GM12878 (cell line): ENCODE results near the gene CRTC2. TPM values are rescaled to one million over a fixed set of nuclear protein-coding genes. Genes with fewer than 3 reads are reported as not detected.

Experiments used
- BCL11A ChIP-seq: IDR thresholded peaks from 2 replicates; pipeline ENCODE4 v1.6.1; 2011; ENCODE audit warnings: low read depth, low read length
- GABPA ChIP-seq: IDR thresholded peaks from 2 replicates; pipeline ENCODE4 v1.6.1; 2014; ENCODE audit warnings: antibody characterized with exemption, low read depth, mild to moderate bottlenecking, inconsistent platforms
- HCFC1 ChIP-seq: fragments of 150-350 bp; IDR thresholded peaks from 2 replicates; pipeline ENCODE4 v1.6.1; 2014; ENCODE audit warnings: low read length
- NFIC ChIP-seq: IDR thresholded peaks from 2 replicates; pipeline ENCODE4 v1.6.1; 2012; ENCODE audit warnings: low read depth, mild to moderate bottlenecking, inconsistent platforms, low read length, moderate library complexity
- SIX5 ChIP-seq: IDR thresholded peaks from 2 replicates; pipeline ENCODE4 v1.6.1; 2011; ENCODE audit warnings: mild to moderate bottlenecking, low read depth, low read length, moderate library complexity; ENCODE audit not compliant: severe bottlenecking
- polyA plus RNA-seq, 11 experiments: library from polyadenylated mRNA; depleted of rRNA in 4 of 11; unstranded in 6 of 11; stranded (reverse) in 5 of 11; fragments of >200 nt; fragmentation: Nextera tagmentation in 4 of 11; fragmentation: Illumina TruSeq in 1 of 11; extraction: Ambion mirVana in 4 of 11; extraction: Trizol in 1 of 11; gene quantifications; 1 replicate in 1 of 11; 2 replicates in 10 of 11; pipeline versions ENCODE4 v1.2.1 to v1.2.3, GENCODE V29; 2011 to 2016; ENCODE audit warnings: inconsistent platforms in 2 of 11, missing spikeins in 2 of 11, low read depth in 1 of 11
- total RNA-seq, 4 experiments: library from RNA; depleted of rRNA in 3 of 4; stranded (reverse); fragments of >200 nt in 3 of 4; fragmentation: Illumina TruSeq in 1 of 4; extraction: Trizol in 1 of 4; gene quantifications; 2 replicates each; pipeline versions ENCODE4 v1.2.1 to v1.2.3, GENCODE V29; 2013 to 2021
- TF ChIP-seq, protein P1 (sequence below): fragments of 450-650 bp; formaldehyde crosslinking; IDR thresholded peaks from 2 replicates; pipeline ENCODE4 v1.4.0; 2020; ENCODE audit warnings: mild to moderate bottlenecking, moderate library complexity
- TF ChIP-seq, protein P2 (sequence below): IDR thresholded peaks from 2 replicates; pipeline ENCODE4 v1.6.1; 2012; ENCODE audit warnings: improper control_type of control experiment, low read depth, low read length; ENCODE audit not compliant: insufficient replicate concordance

Gene CRTC2
- total and polyA plus RNA-seq, 10 of the 15 experiments (the other 5 are each of a cell fraction or from before 2014, with no cell fraction given), result 5.1 to 57.9 (median 32.7) TPM

DNA sequence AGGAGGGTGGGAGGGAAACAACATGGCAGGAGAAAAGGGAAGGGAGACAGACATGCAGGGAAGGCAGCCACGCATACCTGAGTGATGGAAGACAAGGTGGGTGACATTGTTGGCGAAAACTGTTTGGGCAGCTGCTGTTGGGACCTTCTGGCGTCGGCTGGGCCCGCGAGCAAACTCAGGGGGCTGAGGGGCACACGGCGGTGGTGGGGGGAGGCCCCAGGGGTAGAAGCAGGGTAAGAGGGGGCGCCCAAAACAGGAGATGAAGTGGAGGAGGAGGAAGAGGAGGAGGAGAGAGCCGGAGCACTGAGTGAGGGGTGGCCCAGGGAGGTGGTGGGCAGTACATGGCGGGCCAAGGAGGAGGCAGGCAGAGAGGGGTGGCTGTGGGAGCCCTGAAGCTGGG is 7.2 kb downstream of the CRTC2 start (continued):
- TF ChIP-seq, protein P1, sequence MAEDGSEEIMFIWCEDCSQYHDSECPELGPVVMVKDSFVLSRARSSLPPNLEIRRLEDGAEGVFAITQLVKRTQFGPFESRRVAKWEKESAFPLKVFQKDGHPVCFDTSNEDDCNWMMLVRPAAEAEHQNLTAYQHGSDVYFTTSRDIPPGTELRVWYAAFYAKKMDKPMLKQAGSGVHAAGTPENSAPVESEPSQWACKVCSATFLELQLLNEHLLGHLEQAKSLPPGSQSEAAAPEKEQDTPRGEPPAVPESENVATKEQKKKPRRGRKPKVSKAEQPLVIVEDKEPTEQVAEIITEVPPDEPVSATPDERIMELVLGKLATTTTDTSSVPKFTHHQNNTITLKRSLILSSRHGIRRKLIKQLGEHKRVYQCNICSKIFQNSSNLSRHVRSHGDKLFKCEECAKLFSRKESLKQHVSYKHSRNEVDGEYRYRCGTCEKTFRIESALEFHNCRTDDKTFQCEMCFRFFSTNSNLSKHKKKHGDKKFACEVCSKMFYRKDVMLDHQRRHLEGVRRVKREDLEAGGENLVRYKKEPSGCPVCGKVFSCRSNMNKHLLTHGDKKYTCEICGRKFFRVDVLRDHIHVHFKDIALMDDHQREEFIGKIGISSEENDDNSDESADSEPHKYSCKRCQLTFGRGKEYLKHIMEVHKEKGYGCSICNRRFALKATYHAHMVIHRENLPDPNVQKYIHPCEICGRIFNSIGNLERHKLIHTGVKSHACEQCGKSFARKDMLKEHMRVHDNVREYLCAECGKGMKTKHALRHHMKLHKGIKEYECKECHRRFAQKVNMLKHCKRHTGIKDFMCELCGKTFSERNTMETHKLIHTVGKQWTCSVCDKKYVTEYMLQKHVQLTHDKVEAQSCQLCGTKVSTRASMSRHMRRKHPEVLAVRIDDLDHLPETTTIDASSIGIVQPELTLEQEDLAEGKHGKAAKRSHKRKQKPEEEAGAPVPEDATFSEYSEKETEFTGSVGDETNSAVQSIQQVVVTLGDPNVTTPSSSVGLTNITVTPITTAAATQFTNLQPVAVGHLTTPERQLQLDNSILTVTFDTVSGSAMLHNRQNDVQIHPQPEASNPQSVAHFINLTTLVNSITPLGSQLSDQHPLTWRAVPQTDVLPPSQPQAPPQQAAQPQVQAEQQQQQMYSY (CRISPR knock-in tag), result no peak
- TF ChIP-seq BCL11A, result no peak
- TF ChIP-seq, protein P2, sequence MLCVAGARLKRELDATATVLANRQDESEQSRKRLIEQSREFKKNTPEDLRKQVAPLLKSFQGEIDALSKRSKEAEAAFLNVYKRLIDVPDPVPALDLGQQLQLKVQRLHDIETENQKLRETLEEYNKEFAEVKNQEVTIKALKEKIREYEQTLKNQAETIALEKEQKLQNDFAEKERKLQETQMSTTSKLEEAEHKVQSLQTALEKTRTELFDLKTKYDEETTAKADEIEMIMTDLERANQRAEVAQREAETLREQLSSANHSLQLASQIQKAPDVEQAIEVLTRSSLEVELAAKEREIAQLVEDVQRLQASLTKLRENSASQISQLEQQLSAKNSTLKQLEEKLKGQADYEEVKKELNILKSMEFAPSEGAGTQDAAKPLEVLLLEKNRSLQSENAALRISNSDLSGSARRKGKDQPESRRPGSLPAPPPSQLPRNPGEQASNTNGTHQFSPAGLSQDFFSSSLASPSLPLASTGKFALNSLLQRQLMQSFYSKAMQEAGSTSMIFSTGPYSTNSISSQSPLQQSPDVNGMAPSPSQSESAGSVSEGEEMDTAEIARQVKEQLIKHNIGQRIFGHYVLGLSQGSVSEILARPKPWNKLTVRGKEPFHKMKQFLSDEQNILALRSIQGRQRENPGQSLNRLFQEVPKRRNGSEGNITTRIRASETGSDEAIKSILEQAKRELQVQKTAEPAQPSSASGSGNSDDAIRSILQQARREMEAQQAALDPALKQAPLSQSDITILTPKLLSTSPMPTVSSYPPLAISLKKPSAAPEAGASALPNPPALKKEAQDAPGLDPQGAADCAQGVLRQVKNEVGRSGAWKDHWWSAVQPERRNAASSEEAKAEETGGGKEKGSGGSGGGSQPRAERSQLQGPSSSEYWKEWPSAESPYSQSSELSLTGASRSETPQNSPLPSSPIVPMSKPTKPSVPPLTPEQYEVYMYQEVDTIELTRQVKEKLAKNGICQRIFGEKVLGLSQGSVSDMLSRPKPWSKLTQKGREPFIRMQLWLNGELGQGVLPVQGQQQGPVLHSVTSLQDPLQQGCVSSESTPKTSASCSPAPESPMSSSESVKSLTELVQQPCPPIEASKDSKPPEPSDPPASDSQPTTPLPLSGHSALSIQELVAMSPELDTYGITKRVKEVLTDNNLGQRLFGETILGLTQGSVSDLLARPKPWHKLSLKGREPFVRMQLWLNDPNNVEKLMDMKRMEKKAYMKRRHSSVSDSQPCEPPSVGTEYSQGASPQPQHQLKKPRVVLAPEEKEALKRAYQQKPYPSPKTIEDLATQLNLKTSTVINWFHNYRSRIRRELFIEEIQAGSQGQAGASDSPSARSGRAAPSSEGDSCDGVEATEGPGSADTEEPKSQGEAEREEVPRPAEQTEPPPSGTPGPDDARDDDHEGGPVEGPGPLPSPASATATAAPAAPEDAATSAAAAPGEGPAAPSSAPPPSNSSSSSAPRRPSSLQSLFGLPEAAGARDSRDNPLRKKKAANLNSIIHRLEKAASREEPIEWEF, result no peak
- TF ChIP-seq NFIC, result no peak
- TF ChIP-seq GABPA, result no peak
- TF ChIP-seq HCFC1, result no peak
- no peak for TF ChIP-seq SIX5
